Neural progenitor cell (in vitro differentiated cells): ENCODE measurements around the gene WTAP.

Source experiments
- EZH2 ChIP-seq: fragments of 200-600 bp; sonication (generic); IDR thresholded peaks from 2 replicates; pipeline ENCODE4 v1.6.1; 2017; ENCODE audit warnings: antibody characterized with exemption, mild to moderate bottlenecking, moderate library complexity
- EZH2phosphoT487 ChIP-seq: fragments of 200-600 bp; sonication (generic); IDR thresholded peaks from 2 replicates; pipeline ENCODE4 v1.6.1; 2017; ENCODE audit warnings: antibody characterized with exemption
- TF ChIP-seq, protein P1 (sequence below): fragments of 200-600 bp; sonication (generic); IDR thresholded peaks from 2 replicates; pipeline ENCODE4 v1.5.1; 2017; ENCODE audit warnings: antibody characterized with exemption, mild to moderate bottlenecking

DNA sequence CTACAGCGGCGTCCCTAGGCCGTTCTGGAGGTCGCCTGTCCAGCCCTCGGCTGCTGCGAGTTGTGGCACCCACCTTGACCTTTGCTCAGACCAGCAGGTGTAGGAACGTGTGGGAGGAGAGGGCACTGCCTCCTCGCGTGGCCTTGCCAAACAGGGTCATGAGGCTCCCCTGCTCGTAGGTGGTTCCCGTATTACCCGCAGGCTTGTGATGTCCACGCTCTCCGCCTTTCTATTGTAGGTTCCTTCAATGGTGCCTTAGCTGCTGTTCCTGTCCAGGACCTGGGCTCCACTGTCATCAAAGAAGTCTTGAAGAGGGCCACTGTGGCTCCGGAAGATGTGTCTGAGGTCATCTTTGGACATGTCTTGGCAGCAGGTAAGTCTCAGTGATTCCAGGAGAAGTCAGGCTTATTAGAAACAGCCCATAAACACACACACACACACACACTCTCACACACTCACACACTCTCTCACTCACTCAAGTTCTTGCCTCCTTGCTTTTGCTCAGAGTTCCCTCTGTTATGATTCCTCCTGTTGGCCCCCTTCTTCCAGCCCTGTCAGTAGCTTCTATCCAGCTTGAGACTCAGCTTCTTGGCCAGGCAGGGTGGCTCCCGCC, 35.5 kb downstream of the WTAP start:
- TF ChIP-seq, protein P1, sequence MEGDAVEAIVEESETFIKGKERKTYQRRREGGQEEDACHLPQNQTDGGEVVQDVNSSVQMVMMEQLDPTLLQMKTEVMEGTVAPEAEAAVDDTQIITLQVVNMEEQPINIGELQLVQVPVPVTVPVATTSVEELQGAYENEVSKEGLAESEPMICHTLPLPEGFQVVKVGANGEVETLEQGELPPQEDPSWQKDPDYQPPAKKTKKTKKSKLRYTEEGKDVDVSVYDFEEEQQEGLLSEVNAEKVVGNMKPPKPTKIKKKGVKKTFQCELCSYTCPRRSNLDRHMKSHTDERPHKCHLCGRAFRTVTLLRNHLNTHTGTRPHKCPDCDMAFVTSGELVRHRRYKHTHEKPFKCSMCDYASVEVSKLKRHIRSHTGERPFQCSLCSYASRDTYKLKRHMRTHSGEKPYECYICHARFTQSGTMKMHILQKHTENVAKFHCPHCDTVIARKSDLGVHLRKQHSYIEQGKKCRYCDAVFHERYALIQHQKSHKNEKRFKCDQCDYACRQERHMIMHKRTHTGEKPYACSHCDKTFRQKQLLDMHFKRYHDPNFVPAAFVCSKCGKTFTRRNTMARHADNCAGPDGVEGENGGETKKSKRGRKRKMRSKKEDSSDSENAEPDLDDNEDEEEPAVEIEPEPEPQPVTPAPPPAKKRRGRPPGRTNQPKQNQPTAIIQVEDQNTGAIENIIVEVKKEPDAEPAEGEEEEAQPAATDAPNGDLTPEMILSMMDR: no peak
- TF ChIP-seq EZH2: no peak
- TF ChIP-seq EZH2phosphoT487: no peak
